Germinal center (tissue), 1 donor: ENCODE measurements around the gene ANKS1A.
A peak's percentile ranks its signal among the peaks of the same experiment; 100 is the strongest.
"Not testable (repeated sequence)": the region's sequence is repeated elsewhere in the genome, so short reads cannot be mapped to it uniquely, and the experiment has no call there.

Experiments
- DNase-seq: peaks from one replicate; pipeline ENCODE4 v3.0.0; 2012; ENCODE audit warnings: mixed read lengths, low spot score

The ANKS1A gene

DNA sequence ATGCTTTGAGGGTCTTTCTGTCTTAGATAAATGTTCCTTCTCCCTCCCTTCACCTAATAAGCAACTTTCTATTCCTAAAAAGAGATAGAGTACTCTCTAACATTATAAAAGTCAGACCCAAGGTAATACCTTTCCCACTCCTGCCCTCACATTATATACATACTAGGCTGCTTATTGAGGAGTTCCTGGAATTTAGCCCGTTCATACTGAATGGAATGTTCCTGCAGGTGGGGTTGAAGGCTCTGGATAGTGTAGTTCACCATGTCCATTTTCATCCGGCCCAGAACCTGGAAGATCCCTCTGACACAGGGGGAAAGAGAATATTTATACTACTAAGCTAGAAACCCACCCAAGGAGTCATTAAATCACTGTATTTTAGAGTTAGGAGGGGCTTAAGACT is 231.7 kb downstream of the ANKS1A start:
- DNase-seq: no peak

DNA sequence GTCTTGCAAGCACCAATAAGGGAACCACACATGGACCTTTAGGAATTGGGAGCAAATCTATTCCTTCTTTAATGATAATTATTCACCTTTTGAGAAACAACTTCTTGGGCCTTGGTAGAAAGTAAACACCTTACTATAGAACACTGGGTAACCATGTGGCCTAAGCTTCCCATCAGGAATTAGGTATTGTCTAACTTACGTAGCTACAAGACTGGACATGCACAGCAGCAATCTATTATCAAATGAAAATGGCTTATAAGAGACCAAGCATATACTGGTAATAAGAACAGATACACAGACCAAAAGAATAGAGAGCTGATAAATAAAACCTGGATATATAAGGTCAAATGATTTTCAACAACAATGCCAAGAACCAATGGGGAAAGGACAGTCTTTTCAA is 235.3 kb downstream of the ANKS1A start:
- DNase-seq: no peak

DNA sequence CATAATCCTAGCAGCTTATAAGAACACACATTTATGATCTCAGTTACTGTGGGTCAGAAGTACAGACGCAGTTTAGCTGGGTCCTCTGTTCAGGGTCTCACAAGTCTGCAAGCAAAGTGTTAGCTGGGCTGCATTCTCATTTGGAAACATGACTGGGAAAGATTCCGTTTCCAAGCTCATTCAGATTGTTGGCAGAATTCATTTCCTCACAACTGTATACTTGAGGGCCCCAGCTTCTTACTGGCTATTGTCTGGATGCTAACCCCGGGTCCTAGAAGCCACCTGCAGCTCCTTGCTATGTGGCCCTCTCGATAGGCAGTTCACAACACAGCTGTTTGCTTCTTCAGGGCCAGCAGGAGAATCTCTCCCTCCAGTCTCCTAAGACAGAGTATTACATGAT is 239.0 kb downstream of the ANKS1A start:
- no peak for DNase-seq

DNA sequence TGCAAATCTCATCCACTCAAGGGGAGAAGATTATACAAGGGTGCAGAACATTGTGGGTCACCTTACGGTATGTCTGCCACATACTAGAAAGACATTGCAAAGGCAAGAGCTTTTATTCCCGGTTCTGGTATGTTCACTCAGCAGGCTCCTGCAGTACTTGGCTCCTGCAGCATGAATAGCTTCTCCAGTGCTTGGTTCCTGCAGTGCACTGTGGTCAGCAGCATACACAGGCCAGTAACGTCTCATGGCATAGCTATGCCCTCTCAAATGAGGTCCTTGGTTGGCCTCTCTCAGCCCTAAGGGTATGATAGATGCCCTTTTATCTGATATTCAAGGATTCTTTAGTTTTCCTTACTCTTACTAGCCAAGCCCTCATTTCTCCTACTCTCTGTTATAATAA is 239.4 kb downstream of the ANKS1A start:
- DNase-seq: no peak

DNA sequence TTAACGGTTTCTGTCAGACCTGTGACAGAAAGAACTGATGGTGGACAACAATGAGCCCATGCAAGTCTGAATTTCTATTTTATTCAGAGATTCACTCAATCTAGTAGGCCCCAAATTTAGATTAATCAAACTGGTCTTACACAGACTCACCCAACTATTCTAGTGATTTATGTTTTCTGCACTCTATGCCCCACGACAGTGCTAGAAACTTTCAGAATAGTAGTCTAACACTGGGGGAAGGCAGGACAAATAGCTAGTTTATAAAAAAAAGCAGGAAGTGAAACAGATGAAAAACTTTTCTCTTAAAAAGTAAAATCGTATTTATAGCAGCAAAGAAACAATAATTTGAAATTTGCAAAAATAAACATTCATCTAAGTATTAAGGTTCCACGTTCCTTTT is 247.1 kb downstream of the ANKS1A start:
- DNase-seq: no peak

DNA sequence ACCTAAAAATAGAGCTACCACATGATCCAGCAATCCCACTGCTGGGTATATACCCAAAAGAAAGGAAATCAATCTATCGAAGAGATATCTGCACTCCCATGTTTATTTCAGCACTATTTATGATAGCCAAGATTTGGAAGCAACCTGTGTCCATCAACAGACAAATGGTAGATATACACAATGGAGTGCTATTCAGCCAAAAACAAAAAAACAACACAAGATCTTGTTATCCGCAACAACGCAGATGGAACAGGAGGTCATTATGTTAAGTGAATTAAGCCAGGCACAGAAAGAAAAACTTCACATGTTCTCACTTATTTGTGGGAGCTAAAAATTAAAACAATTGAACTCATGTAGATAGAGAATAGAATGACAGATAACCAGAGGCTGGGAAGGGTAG is 249.1 kb downstream of the ANKS1A start:
- not testable (repeated sequence) for DNase-seq

DNA sequence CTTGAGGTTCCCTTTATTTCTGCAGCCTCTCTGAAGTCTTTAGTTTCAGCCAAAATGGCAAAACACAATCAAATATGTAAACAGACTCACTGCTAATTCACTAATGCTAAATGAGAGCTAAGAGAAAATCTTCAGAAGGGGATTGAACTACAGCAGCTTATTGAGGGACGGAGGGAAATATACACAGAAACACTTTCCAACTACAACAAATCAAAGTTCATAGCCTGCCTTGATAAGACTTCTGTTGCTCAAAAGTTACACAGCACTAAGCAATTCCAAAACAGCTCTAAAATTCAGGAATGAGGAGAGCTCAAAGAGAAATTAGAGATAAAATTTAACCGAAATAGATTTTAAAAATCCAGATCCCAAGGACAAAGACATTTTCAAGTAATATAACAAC is 250.4 kb downstream of the ANKS1A start:
- no peak for DNase-seq

DNA sequence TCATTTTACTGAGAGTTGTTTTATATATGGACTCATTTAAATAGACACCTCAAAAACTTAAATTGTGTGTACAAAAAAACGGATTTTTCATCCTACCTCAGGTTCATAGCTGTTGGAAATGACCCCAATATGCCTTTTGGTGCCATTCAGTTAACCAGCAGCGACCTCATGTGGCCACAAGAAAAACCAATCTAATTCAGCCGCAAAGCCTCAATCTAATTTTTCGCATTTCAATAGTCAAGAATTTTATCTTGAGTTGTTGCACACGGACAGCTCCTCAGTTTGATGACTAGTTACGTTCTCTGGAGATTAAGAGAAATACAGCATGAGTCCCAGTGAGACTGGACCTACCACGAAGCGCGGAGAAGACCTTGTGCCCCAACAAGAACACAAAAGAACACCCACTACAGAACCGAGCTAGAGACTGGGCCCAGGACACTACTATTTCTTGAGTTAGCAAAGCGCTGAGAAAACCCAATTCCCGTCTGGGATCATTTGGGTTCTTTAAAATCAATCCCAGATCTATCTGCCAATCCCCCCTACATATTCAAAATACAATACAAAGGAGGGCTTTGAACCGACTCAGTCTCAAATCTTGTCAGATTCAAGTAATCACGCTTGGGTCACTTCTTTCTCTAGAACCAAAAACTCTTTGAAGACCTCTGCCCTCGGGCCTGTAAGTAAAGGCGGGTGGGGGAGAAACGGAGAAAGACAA is 251.0 kb downstream of the ANKS1A start:
- DNase-seq: peak; percentile 47

DNA sequence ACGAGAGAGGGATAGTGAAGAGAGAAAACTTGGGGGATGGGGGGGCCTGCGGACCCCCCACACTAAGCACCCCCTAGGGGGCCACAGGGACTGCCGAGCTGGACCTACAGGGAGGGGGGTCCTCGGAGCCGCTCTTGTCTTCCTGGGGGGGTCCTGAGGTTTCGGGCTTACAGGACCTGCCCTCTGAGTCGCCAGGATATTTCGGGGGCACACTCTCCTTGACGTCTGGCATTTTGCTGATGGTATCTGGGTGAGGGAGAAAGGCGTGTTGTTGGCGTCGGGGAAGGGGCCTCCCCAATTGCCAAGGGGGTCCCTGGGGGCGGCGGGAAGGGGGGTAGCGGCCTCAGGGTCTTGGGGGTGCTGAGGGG is 251.6 kb downstream of the ANKS1A start:
- DNase-seq: no peak
